Ovary (tissue), 9 donors: ENCODE measurements around the gene GRID1. TPM values are rescaled to one million over a fixed set of nuclear protein-coding genes. Genes with fewer than 3 reads are reported as not detected.

Experiments
- DNase-seq, 5 donors: peaks; one replicate each; pipeline ENCODE4 v3.0.0-alpha.2; 2019 to 2020
- H3K27ac ChIP-seq, 2 donors: fragments of 200-600 bp; one replicate each; pipeline versions ENCODE4 v1.5.1 to v1.8.0; 2019 to 2022
- H3K27me3 ChIP-seq: fragments of 200-600 bp; one replicate; pipeline ENCODE4 v1.8.0; 2022
- H3K36me3 ChIP-seq: fragments of 200-600 bp; sonication (generic); one replicate; pipeline ENCODE4 v1.5.1; 2019
- H3K4me1 ChIP-seq: one replicate; pipeline ENCODE4 v1.8.1; 2013; ENCODE audit warnings: mild to moderate bottlenecking, moderate library complexity; ENCODE audit not compliant: insufficient read depth
- H3K4me3 ChIP-seq: fragments of 200-600 bp; sonication (generic); one replicate; pipeline ENCODE4 v1.5.1; 2017
- H3K9me3 ChIP-seq, 2 donors: fragments of 200-600 bp in 1 of 2; sonication (generic) in 1 of 2; one replicate each; pipeline versions ENCODE4 v1.5.1 to v1.8.1; 2013 to 2019; ENCODE audit warnings: mild to moderate bottlenecking in 1 of 2, moderate library complexity in 1 of 2
- CTCF ChIP-seq, 3 donors: fragments of 450-650 bp in 2 of 3; fragments of 200-600 bp in 1 of 3; IDR thresholded peaks; one replicate each; pipeline versions ENCODE4 v1.5.1 to v1.8.0; 2016 to 2022; ENCODE audit warnings: antibody characterized with exemption in 3 of 3, mild to moderate bottlenecking in 1 of 3
- EP300 ChIP-seq: sonication (generic); formaldehyde crosslinking; IDR thresholded peaks from one replicate; pipeline ENCODE4 v1.6.1; 2017; ENCODE audit warnings: antibody characterized with exemption
- POLR2A ChIP-seq: fragments of 450-650 bp; IDR thresholded peaks from one replicate; pipeline ENCODE4 v1.6.1; 2017; ENCODE audit warnings: antibody characterized with exemption, mild to moderate bottlenecking, moderate library complexity
- WGBS, 3 donors: extraction: QIAGEN DNeasy Blood & Tissue Kit in 1 of 3; methylation state at CpG; one replicate each; pipeline versions ENCODE4 v1.1.5 to v1.1.7; 2013 to 2017; 5-methylcytosine and 5-hydroxymethylcytosine counted together
- intact Hi-C, 4 donors: fragments of 100-400 bp; cut with DNase I; formaldehyde crosslinking; loops; one replicate each; pipeline versions ENCODE4 v1.11.0 to v1.15.1; 2022 to 2023
- polyA plus RNA-seq, 2 donors: library from polyadenylated mRNA; stranded (reverse); fragments of 200-250 nt in 1 of 2; fragments of 350-450 nt in 1 of 2; fragmentation: Illumina TruSeq in 1 of 2; extraction: RNeasy Lipid Tissue Mini Kit (QIAGEN cat#74804) in 1 of 2; gene quantifications; one replicate each; pipeline ENCODE4 v1.2.3, GENCODE V29; 2013 to 2014
- total RNA-seq, 7 donors: library from RNA; depleted of rRNA in 2 of 7; stranded (reverse); fragments of >200 nt in 2 of 7; fragmentation: NEBNext Ultra II Directional in 3 of 7; extraction: Animal tissue kit (Norgen Biotek cat#: 25700) in 3 of 7; gene quantifications; one replicate each; pipeline versions ENCODE4 v1.1.0 to v1.2.4, GENCODE V29; 2016 to 2023
- donor health status: DM: no; HTN: no; CAD: no; lungs with moderate emphysema.
- donor health status: DM: no; HTN: no; CAD: no.
- donor health status: Bipolar disorder and iron deficiency.
- donor health status: DM: yes; HTN: yes; CAD: no.
- donor health status: DM: no; HTN: no; CAD: no.
- donor health status: DM: yes; HTN: yes; CAD: no.

GRID1 gene
- total and polyA plus RNA-seq, 9 donors = 0.57 to 6.2 (median 1.8) TPM

- DNase-seq = no peak
- H3K27me3 ChIP-seq = no peaks in the 10 kb centered on the region
- H3K4me3 ChIP-seq = no peak overlapping the region
- no peaks in the 10 kb centered on the region for H3K9me3 ChIP-seq
- H3K27ac ChIP-seq = no peak overlapping the region
- no peaks in the 10 kb centered on the region for H3K4me1 ChIP-seq
- WGBS, 3 donors = 81 to 87% (median 82%) methylated on average over 5 of the region's 5 CpGs
- TF ChIP-seq POLR2A = no peak
- TF ChIP-seq CTCF (IDR thresholded peaks at IDR 0.05) = no peak
- TF ChIP-seq EP300 = no peak
- intact Hi-C loops = no loop called here
- H3K36me3 ChIP-seq = no peaks in the 10 kb centered on the region
Measured at GRCh38 chr10:85604136-85604725, 762.4 kb downstream of the GRID1 start.

GRCh38 chr10:85603151-85603940 lies 763.2 kb downstream of the GRID1 start:
- Histone ChIP-seq H3K9me3 (no peaks in the 10 kb centered on the region), H3K27me3 (no peaks in the 10 kb centered on the region), H3K4me1 (no peaks in the 10 kb centered on the region), H3K4me3 (no peak overlapping the region), H3K27ac (no peak overlapping the region), H3K36me3 (no peaks in the 10 kb centered on the region)
- TF ChIP-seq CTCF (IDR thresholded peaks at IDR 0.05) (no peak), POLR2A (no peak), EP300 (no peak)
- intact Hi-C loops = no loop called here
- no peak for DNase-seq
- WGBS, 3 donors = 82 to 89% (median 84%) methylated on average over 5 of the region's 5 CpGs

- H3K27me3 ChIP-seq = no peaks in the 10 kb centered on the region
- no peak overlapping the region for H3K4me3 ChIP-seq
- no peak overlapping the region for H3K27ac ChIP-seq
- intact Hi-C loops = no loop called here
- H3K36me3 ChIP-seq = no peaks in the 10 kb centered on the region
- TF ChIP-seq CTCF (IDR thresholded peaks at IDR 0.05) (no peak), EP300 (no peak), POLR2A (no peak)
- 57 to 100% (median 76%) methylated on average over 1 of the region's 1 CpG for WGBS, 3 donors
- DNase-seq = no peak
- H3K9me3 ChIP-seq = no peaks in the 10 kb centered on the region
- H3K4me1 ChIP-seq = no peaks in the 10 kb centered on the region
Measured at GRCh38 chr10:85602713-85603112, 763.9 kb downstream of the GRID1 start.

- TF ChIP-seq POLR2A (no peak), EP300 (no peak), CTCF (IDR thresholded peaks at IDR 0.05) (no peak)
- intact Hi-C loops = no loop called here
- H3K4me3 ChIP-seq = no peak overlapping the region
- no peaks in the 10 kb centered on the region for H3K27me3 ChIP-seq
- no peak for DNase-seq
- no peaks in the 10 kb centered on the region for H3K36me3 ChIP-seq
- whole genome bisulfite sequencing, 3 donors = 90 to 93% (median 91%) methylated on average over 18 of the region's 18 CpGs
- H3K27ac ChIP-seq = no peak overlapping the region
- no peaks in the 10 kb centered on the region for H3K9me3 ChIP-seq
- no peaks in the 10 kb centered on the region for H3K4me1 ChIP-seq
Measured at GRCh38 chr10:85602306-85602705, 764.3 kb downstream of the GRID1 start.
